Measurements from ENCODE around the gene ARHGEF37. TPM values are rescaled to one million over a fixed set of nuclear protein-coding genes. Genes with fewer than 3 reads are reported as not detected.

Gene ARHGEF37
- total and polyA plus RNA-seq, 4 donors: 0.71 to 6.1 (median 2.7) TPM

GRCh38 chr5:149656576-149657182, 75.4 kb downstream of the ARHGEF37 start:
- Histone ChIP-seq H3K27me3 (ENCODE audit: control insufficient read depth in 4 of 4, insufficient read depth in 4 of 4, low read length in 3 of 4) (no peaks in the 10 kb centered on the region), H3K4me1 (ENCODE audit: control insufficient read depth in 4 of 4, insufficient read depth in 4 of 4, low read length in 3 of 4) (no peaks in the 10 kb centered on the region), H3K36me3 (ENCODE audit: control insufficient read depth in 4 of 4, insufficient read depth in 3 of 4, low read depth in 1 of 4, low read length in 3 of 4) (no peaks in the 10 kb centered on the region), H3K4me3 (ENCODE audit: low read depth in 1 of 3, low read length in 3 of 3) (no peak overlapping the region), H3K9ac (ENCODE audit: low read depth in 1 of 2, low read length in 2 of 2) (no peak overlapping the region), H3K9me3 (ENCODE audit: control insufficient read depth in 4 of 4, low read length in 3 of 4) (no peaks in the 10 kb centered on the region), H3K27ac (ENCODE audit: low read depth in 1 of 2, low read length in 2 of 2) (no peak overlapping the region)
- TF ChIP-seq HNF4G (IDR thresholded peaks at IDR 0.05) (no peak), HNF4A (conservative IDR thresholded peaks at IDR 0.05) (no peak), ZBTB33 (IDR thresholded peaks at IDR 0.05) (no peak), JUND (IDR thresholded peaks at IDR 0.05) (no peak), NR2F2 (IDR thresholded peaks at IDR 0.05) (no peak), REST (IDR thresholded peaks at IDR 0.05) (no peak), MAX (IDR thresholded peaks at IDR 0.05) (no peak), EGR1 (IDR thresholded peaks at IDR 0.05; ENCODE audit: low read depth in 2 of 2) (no peak), RAD21 (IDR thresholded peaks at IDR 0.05) (peak; percentile 76 to 80), SP1 (IDR thresholded peaks at IDR 0.05) (no peak), CTCF (IDR thresholded peaks at IDR 0.05; ENCODE audit: low read depth, low read length, missing input control) (peak; percentile 74), YY1 (IDR thresholded peaks at IDR 0.05) (no peak), FOXA1 (IDR thresholded peaks at IDR 0.05) (no peak), RXRA (IDR thresholded peaks at IDR 0.05) (no peak), ATF3 (IDR thresholded peaks at IDR 0.05) (no peak)
- no peak for DNase-seq (ENCODE audit: low spot score)
- 60% methylated on average over 6 of the region's 6 CpGs for WGBS

GRCh38 chr5:149657324-149657723, 76.0 kb downstream of the ARHGEF37 start:
- TF ChIP-seq RXRA (IDR thresholded peaks at IDR 0.05) (no peak), NR2F2 (IDR thresholded peaks at IDR 0.05) (no peak), ZBTB33 (IDR thresholded peaks at IDR 0.05) (no peak), FOXA1 (IDR thresholded peaks at IDR 0.05) (no peak), JUND (IDR thresholded peaks at IDR 0.05) (no peak), GABPA (IDR thresholded peaks at IDR 0.05 in 1 of 2, conservative IDR thresholded peaks at IDR 0.05 in 1 of 2) (no peak), TAF1 (conservative IDR thresholded peaks at IDR 0.05) (no peak), FOXA2 (IDR thresholded peaks at IDR 0.05) (no peak), CTCF (IDR thresholded peaks at IDR 0.05; ENCODE audit: low read depth, low read length, missing input control) (no peak)
- Histone ChIP-seq H3K4me1 (ENCODE audit: control insufficient read depth in 4 of 4, insufficient read depth in 4 of 4, low read length in 3 of 4) (no peaks in the 10 kb centered on the region), H3K36me3 (ENCODE audit: control insufficient read depth in 4 of 4, insufficient read depth in 3 of 4, low read depth in 1 of 4, low read length in 3 of 4) (no peaks in the 10 kb centered on the region), H3K9me3 (ENCODE audit: control insufficient read depth in 4 of 4, low read length in 3 of 4) (no peaks in the 10 kb centered on the region), H3K27ac (ENCODE audit: low read depth in 1 of 2, low read length in 2 of 2) (no peak overlapping the region), H3K9ac (ENCODE audit: low read depth in 1 of 2, low read length in 2 of 2) (no peak overlapping the region), H3K4me3 (ENCODE audit: low read depth in 1 of 3, low read length in 3 of 3) (no peak overlapping the region), H3K27me3 (ENCODE audit: control insufficient read depth in 4 of 4, insufficient read depth in 4 of 4, low read length in 3 of 4) (no peaks in the 10 kb centered on the region)
- 88% methylated on average over 2 of the region's 2 CpGs for WGBS
- DNase-seq (ENCODE audit: low spot score): no peak

All from liver (tissue), 9 donors.